Measurements from ENCODE around the gene ADIG. TPM values are rescaled to one million over a fixed set of nuclear protein-coding genes. Genes with fewer than 3 reads are reported as not detected.

ADIG gene
- total and polyA plus RNA-seq, 2 of the 13 experiments (the other 11 are each of a cell fraction or from before 2014, with no cell fraction given) = 0.15 TPM; not detected in 1

- no peaks in the 10 kb centered on the region for H3K27me3 ChIP-seq (ENCODE audit: control insufficient read depth in 1 of 2, insufficient read depth in 2 of 2, low read length in 2 of 2)
- BruUV-seq (replicated peaks) = no TSS peak
- DNase-seq (ENCODE audit: low spot score) = no peak
- no peak for ATAC-seq
- in situ Hi-C loops (cut with HindIII; ENCODE audit: extremely low pct_ligation_motif_present, low pct_unique_long_range_greater_than_20kb) (no loop called here), intact Hi-C loops (cut with micrococcal nuclease; ENCODE audit: unreplicated experiment) (no loop called here)
- H3K79me2 ChIP-seq (ENCODE audit: insufficient read depth, low read length) = no peaks in the 10 kb centered on the region
- H3K9me3 ChIP-seq (ENCODE audit: low read length) = no peaks in the 10 kb centered on the region
- no peak overlapping the region for H3K4me3 ChIP-seq (replicated peaks in 1 of 3; ENCODE audit: insufficient read depth in 1 of 3, low read depth in 2 of 3, low read length in 3 of 3)
- TF ChIP-seq NR2F1 (CRISPR knock-in tag; IDR thresholded peaks at IDR 0.05) (no peak), ZNF576 (CRISPR knock-in tag; IDR thresholded peaks at IDR 0.05) (no peak), KDM5B (CRISPR knock-in tag; IDR thresholded peaks at IDR 0.05; ENCODE audit: borderline replicate concordance) (no peak), UBTF (CRISPR knock-in tag; IDR thresholded peaks at IDR 0.05) (no peak), ZNF530 (CRISPR knock-in tag; IDR thresholded peaks at IDR 0.05; ENCODE audit: low read depth) (no peak), PITX1 (CRISPR knock-in tag; IDR thresholded peaks at IDR 0.05) (no peak), DPF2 (CRISPR knock-in tag; IDR thresholded peaks at IDR 0.05; ENCODE audit: borderline replicate concordance, low read depth) (no peak)
- TF ChIP-seq, protein P1, sequence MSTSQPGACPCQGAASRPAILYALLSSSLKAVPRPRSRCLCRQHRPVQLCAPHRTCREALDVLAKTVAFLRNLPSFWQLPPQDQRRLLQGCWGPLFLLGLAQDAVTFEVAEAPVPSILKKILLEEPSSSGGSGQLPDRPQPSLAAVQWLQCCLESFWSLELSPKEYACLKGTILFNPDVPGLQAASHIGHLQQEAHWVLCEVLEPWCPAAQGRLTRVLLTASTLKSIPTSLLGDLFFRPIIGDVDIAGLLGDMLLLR (CRISPR knock-in tag; IDR thresholded peaks at IDR 0.05) = no peak
- no peaks in the 10 kb centered on the region for H4K20me1 ChIP-seq (ENCODE audit: insufficient read depth, low read length)
- peaks cover 19 to 68% of the 10 kb centered on the region in 2 experiments for H3K36me3 ChIP-seq (replicated peaks in 1 of 2; ENCODE audit: control insufficient read depth in 1 of 2, insufficient read depth in 2 of 2, low read length in 2 of 2)
- FAIRE-seq = no peak
- H3K9ac ChIP-seq (ENCODE audit: insufficient read depth, low read depth, low read length) = no peak overlapping the region
- ChIA-PET CTCF (ENCODE audit: low intra/inter-chr PET ratio, low total read pairs) (no interaction called here), POLR2A (no interaction called here)
- no peak overlapping the region for H3K27ac ChIP-seq (ENCODE audit: extremely low read length, insufficient read depth, low read length)
- peaks cover 9% of the 10 kb centered on the region for H3K4me1 ChIP-seq (ENCODE audit: insufficient read depth, low read length)
- WGBS (ENCODE audit: low lambda C conversion rate) = 92% methylated on average over 7 of the region's 7 CpGs
- no peak overlapping the region for H3K4me2 ChIP-seq (ENCODE audit: low read depth, low read length)
- no peak overlapping the region for H2AFZ ChIP-seq (ENCODE audit: low read length)
Observed at GRCh38 chr20:38573413-38573812, 7.6 kb upstream of the ADIG start.

Data from HepG2 (cell line).